Kidney glomerular epithelial cell (primary cell): ENCODE results near the gene WDFY4.

ENCODE experiments used
- DNase-seq: peaks from one replicate; lab custom pipeline; 2025; lab: John Stamatoyannopoulos, UW

Gene WDFY4

GRCh38 chr10:48711830-48712229 is 27.2 kb downstream of the WDFY4 start:
- DNase-seq: no peak

GRCh38 chr10:48714088-48714487 is 29.4 kb downstream of the WDFY4 start:
- DNase-seq: no peak

GRCh38 chr10:48716416-48716815 is 31.7 kb downstream of the WDFY4 start:
- no peak for DNase-seq

- no peak for DNase-seq
Observed at GRCh38 chr10:48720611-48721010, 35.9 kb downstream of the WDFY4 start.

DNA sequence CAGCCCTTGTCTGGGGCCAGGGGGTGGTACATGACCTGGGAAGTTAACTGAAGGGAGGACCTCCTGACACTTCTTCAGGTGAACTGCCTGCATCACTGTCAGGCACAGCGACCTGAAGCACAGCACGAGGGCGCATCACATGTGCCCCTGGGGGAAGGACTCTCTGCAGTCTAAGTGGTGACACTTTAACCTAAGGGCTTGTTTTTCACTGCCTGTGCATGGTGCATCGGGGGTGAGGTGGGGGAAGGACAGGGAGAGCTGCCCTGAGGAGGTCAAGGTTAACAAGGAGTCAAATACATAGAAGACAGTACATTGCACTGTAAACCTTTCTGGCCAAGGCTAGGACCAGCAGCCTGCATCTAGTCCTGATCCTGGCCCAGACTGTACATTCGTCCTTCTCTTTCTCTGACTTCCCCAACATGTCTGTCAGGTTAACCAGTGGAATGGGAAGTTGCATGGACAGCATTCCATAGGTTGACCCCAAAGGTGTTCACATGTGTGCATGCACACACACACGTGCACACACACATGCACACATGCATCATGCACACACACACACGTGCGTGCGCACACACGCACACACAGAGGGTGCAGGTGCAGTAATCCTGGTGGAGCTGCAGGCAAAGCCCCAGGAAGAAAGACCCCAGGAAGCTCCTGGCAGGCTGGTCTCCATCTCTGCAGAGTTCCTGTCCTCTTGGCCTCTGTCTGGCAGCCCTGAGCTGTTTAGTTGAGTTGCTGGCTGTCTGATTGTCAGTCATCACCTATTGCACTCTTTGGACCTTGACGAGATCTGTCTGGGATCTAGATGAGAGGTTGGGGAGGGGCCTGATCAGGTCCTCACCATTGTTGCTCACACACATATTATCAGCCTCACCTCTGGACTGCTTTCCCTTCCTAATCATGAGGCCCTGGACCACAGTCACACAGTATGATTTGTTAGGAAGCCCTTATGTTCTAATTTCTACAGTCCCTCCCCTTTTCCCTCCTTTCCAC is 37.8 kb downstream of the WDFY4 start:
- no peak for DNase-seq

- DNase-seq: no peak
Observed at GRCh38 chr10:48724127-48724526, 39.5 kb downstream of the WDFY4 start.

- DNase-seq: no peak
Observed at GRCh38 chr10:48725708-48726107, 41.0 kb downstream of the WDFY4 start.

DNA sequence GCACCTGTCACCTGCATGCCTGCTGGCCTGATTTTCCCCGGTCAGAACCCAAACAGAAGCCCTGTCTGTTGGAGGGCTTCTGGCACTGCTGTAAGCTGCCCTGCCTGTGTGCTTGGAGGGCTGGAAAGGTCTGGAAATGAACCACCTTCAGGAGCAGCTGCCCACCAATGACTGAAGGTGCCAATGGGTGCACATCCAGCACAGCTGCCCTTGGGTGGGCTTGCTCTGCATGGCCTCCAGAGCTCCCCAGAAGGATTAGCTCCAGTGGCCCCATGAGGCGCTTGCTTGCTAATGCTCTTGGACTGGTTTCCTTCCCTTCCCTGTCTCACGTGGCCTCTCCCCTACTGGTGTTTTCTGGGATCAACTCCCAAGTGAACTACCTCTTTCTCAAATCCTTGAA is 43.2 kb downstream of the WDFY4 start:
- DNase-seq: no peak

GRCh38 chr10:48729222-48729621 is 44.5 kb downstream of the WDFY4 start:
- no peak for DNase-seq

- DNase-seq: no peak
Observed at GRCh38 chr10:48729941-48730457, 45.3 kb downstream of the WDFY4 start.

DNA sequence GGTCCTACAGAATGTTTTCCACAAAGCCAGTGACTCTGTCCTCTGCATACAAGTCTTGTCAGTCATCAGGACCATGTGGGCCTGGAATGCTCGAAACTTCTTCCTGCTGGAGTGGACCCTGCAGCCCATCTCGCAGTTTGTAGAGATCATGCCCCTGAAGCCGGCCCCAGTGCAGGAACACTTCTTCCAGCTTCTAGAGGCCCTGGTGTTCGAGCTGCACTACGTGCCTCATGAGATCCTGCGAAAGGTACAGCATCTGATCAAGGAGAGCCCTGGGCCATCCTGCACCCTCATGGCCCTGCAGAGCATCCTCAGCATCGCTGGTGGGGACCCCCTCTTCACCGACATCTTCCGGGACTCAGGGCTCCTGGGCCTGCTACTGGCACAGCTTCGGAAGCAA is 46.5 kb downstream of the WDFY4 start:
- DNase-seq: no peak

- no peak for DNase-seq
Observed at GRCh38 chr10:48731654-48732053, 47.0 kb downstream of the WDFY4 start.

DNA sequence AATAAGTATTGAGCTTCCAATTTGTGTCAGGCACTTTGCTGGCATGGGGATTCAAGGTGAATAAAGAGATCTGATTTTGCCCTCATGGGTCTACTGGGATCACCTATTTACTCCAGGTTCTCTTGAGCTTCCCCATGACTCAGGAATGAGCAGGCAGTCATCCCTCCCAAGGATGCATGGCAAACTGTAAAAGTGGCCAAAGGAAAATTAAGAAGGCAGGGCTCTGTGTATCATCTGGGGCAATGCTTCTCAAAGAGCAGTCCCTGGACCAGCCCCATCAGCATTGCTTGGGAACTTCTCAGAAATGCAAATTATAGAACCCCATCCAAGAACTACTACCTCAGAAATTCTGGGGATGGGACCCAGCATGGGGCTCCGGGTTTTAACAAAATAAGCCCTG is 48.7 kb downstream of the WDFY4 start:
- no peak for DNase-seq

GRCh38 chr10:48735836-48736390 is 51.2 kb downstream of the WDFY4 start:
- DNase-seq: no peak

GRCh38 chr10:48736596-48736995 is 51.9 kb downstream of the WDFY4 start:
- DNase-seq: no peak

- no peak for DNase-seq
Observed at GRCh38 chr10:48737886-48738285, 53.2 kb downstream of the WDFY4 start.

DNA sequence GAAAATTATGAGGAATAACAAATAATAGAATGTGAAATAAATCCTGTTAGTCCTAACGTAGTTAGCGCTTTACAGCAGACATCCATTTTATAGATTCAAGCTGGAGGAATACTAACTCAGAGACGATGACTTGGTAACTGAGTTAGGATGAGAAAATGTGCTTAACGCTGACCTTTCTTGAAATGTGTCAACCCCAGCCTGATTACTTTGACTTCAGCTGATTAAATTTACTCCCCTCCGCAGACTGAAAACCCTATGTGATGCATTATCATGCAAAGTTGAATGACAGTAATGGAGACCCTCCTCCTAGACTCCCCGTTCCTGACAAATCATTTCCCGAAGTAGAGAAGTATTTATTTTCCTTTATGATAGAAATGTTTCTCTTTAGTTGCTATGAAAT is 54.5 kb downstream of the WDFY4 start:
- peak; percentile 1 for DNase-seq

DNA sequence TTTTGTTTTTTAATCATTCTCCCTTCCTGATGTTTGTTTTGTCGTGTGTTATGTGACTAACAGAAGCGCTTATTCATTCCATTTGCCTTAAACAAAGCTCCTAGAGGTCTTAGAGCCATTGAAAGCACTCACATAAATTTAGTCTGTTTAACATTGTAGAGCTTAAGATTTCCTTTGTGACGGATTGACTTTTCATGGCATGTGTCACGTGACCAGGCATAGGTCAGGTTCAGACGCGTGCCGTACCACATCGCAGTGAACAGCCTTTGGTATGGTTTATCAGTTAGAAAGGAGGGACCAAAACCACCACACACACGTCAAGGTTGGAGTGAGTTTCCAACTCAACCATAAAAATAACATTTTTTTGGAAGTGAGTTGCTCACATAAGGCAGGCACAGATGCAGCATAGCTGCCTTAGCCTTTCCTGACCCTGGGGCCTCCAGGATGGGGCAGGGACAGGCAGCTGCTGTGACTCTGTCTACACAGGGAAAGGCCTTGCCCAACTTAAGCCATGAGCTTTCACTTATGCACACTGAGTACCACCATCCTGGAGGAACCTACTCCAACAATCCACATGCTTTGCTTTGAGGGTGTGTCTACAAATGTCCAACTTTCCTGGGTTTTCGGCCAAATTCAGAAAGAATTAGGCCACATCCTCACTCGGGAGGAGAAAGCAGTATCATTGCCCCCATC is 55.5 kb downstream of the WDFY4 start:
- DNase-seq: no peak

DNA sequence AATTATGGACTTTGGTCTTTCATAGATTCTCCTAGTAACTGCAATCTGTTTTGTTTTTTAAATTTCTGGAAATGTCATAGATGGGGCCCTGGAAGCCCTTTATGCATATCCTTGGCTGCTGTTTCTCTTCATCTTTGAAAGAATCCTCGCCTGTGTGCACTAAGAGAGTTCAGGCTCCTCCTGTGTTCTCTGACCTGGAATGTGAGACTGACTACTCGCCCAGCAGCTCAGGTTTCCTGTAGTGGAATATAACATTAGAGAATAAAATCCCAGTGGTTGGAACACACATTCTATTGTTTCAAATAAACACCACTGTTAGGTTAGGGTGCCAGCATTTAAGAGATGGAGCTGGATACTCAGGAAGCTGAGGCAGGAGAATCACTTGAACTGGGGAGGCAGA is 56.3 kb downstream of the WDFY4 start:
- DNase-seq: no peak

GRCh38 chr10:48742891-48743860 is 58.5 kb downstream of the WDFY4 start:
- DNase-seq: no peak

- DNase-seq: no peak
Observed at GRCh38 chr10:48744587-48744986, 59.9 kb downstream of the WDFY4 start.
